ENCODE data around the gene ALDH18A1. TPM values are rescaled to one million over a fixed set of nuclear protein-coding genes. Genes with fewer than 3 reads are reported as not detected.

Gene ALDH18A1
- total RNA-seq, 1 experiment from 2014 or later, result 87.6 TPM

- ChIA-PET CTCF (no interaction called here), RAD21 (ENCODE audit: low non-redundant PET in 1 of 2, low total read pairs in 2 of 2, uncharacterized antibody in 2 of 2, unreplicated experiment in 2 of 2) (no interaction called here), POLR2A (no interaction called here)
- H3K4me2 ChIP-seq (ENCODE audit: low read length), result no peak overlapping the region
- no peak overlapping the region for H3K4me3 ChIP-seq (replicated peaks in 1 of 2; ENCODE audit: low read depth in 1 of 2, low read length in 2 of 2)
- H3K9me3 ChIP-seq (ENCODE audit: control insufficient read depth in 1 of 2, insufficient read depth in 1 of 2, low read depth in 1 of 2, low read length in 2 of 2), result no peaks in the 10 kb centered on the region
- intact Hi-C loops (cut with micrococcal nuclease), result no loop called here
- H2AFZ ChIP-seq (ENCODE audit: low read depth, low read length, poor library complexity, severe bottlenecking), result no peak overlapping the region
- no peaks in the 10 kb centered on the region for H3K79me2 ChIP-seq (ENCODE audit: insufficient read depth, low read length)
- TF ChIP-seq SRF (IDR thresholded peaks at IDR 0.05; ENCODE audit: low read depth) (no peak), POLR2A (IDR thresholded peaks at IDR 0.05; ENCODE audit: borderline replicate concordance, extremely low read depth, insufficient read depth, insufficient read length) (no peak), ZBTB33 (IDR thresholded peaks at IDR 0.05; ENCODE audit: extremely low read depth, insufficient replicate concordance, low read length) (no peak), RAD21 (IDR thresholded peaks at IDR 0.05; ENCODE audit: low read depth) (no peak), ELF1 (IDR thresholded peaks at IDR 0.05; ENCODE audit: borderline replicate concordance, low read depth) (no peak)
- no peaks in the 10 kb centered on the region for H3K4me1 ChIP-seq (ENCODE audit: control insufficient read depth in 1 of 2, insufficient read depth in 2 of 2, low read length in 2 of 2)
- no peaks in the 10 kb centered on the region for H4K20me1 ChIP-seq (ENCODE audit: insufficient read depth)
- no peak overlapping the region for H3K27ac ChIP-seq (ENCODE audit: low read depth, low read length)
- no peaks in the 10 kb centered on the region for H3K9me2 ChIP-seq (ENCODE audit: insufficient read depth)
- peaks cover 41 to 49% of the 10 kb centered on the region in 2 experiments for H3K36me3 ChIP-seq (ENCODE audit: control insufficient read depth in 1 of 2, insufficient read depth in 2 of 2, low read length in 2 of 2)
- H3K9ac ChIP-seq (ENCODE audit: low read length), result no peak overlapping the region
- no peak for ATAC-seq
- no peaks in the 10 kb centered on the region for H3K27me3 ChIP-seq (ENCODE audit: insufficient read depth, low read length)
- DNase-seq (ENCODE audit: low read depth, low spot score), result no peak
- BruUV-seq (replicated peaks), result no TSS peak
Measured at GRCh38 chr10:95616446-95616845, 40.1 kb downstream of the ALDH18A1 start.

- Histone ChIP-seq H2AFZ (ENCODE audit: low read depth, low read length, poor library complexity, severe bottlenecking) (no peak overlapping the region), H3K36me3 (ENCODE audit: control insufficient read depth in 1 of 2, insufficient read depth in 2 of 2, low read length in 2 of 2) (peaks cover 48 to 62% of the 10 kb centered on the region in 2 experiments), H3K27ac (ENCODE audit: low read depth, low read length) (no peak overlapping the region), H3K79me2 (ENCODE audit: insufficient read depth, low read length) (no peaks in the 10 kb centered on the region), H3K9me2 (ENCODE audit: insufficient read depth) (no peaks in the 10 kb centered on the region), H3K4me1 (ENCODE audit: control insufficient read depth in 1 of 2, insufficient read depth in 2 of 2, low read length in 2 of 2) (no peaks in the 10 kb centered on the region), H4K20me1 (ENCODE audit: insufficient read depth) (no peaks in the 10 kb centered on the region), H3K9me3 (ENCODE audit: control insufficient read depth in 1 of 2, insufficient read depth in 1 of 2, low read depth in 1 of 2, low read length in 2 of 2) (no peaks in the 10 kb centered on the region), H3K4me2 (ENCODE audit: low read length) (no peak overlapping the region), H3K27me3 (ENCODE audit: insufficient read depth, low read length) (no peaks in the 10 kb centered on the region), H3K4me3 (replicated peaks in 1 of 2; ENCODE audit: low read depth in 1 of 2, low read length in 2 of 2) (no peak overlapping the region), H3K9ac (ENCODE audit: low read length) (no peak overlapping the region)
- DNase-seq (ENCODE audit: low read depth, low spot score), result no peak
- intact Hi-C loops (cut with micrococcal nuclease), result no loop called here
- ChIA-PET CTCF (no interaction called here), POLR2A (no interaction called here), RAD21 (ENCODE audit: low non-redundant PET in 1 of 2, low total read pairs in 2 of 2, uncharacterized antibody in 2 of 2, unreplicated experiment in 2 of 2) (no interaction called here)
- BruUV-seq (replicated peaks), result no TSS peak
- ATAC-seq, result no peak
- TF ChIP-seq ZBTB33 (IDR thresholded peaks at IDR 0.05; ENCODE audit: extremely low read depth, insufficient replicate concordance, low read length), result no peak
- no peak for TF ChIP-seq CTCF (IDR thresholded peaks at IDR 0.05 in 2 of 3, conservative IDR thresholded peaks at IDR 0.05 in 1 of 3; ENCODE audit: borderline replicate concordance in 1 of 3, insufficient read depth in 1 of 3, low read depth in 2 of 3, low read length in 2 of 3)
- TF ChIP-seq EZH2phosphoT487 (IDR thresholded peaks at IDR 0.05; ENCODE audit: borderline replicate concordance), result no peak
- TF ChIP-seq CEBPB (IDR thresholded peaks at IDR 0.05; ENCODE audit: low read depth), result no peak
- no peak for TF ChIP-seq POLR2A (IDR thresholded peaks at IDR 0.05; ENCODE audit: borderline replicate concordance, extremely low read depth, insufficient read depth, insufficient read length)
- TF ChIP-seq EGR1 (IDR thresholded peaks at IDR 0.05; ENCODE audit: low read depth), result no peak
Measured at GRCh38 chr10:95613330-95613729, 43.2 kb downstream of the ALDH18A1 start.
